A549 (cell line): Measurements from ENCODE around the gene ADIRF. TPM values are rescaled to one million over a fixed set of nuclear protein-coding genes. Genes with fewer than 3 reads are reported as not detected.
"Not testable (repeated sequence)": the region's sequence is repeated elsewhere in the genome, so short reads cannot be mapped to it uniquely, and the experiment has no call there.

Experiments used
- ATAC-seq, 2 experiments: fragments of 200-7000 bp in 1 of 2; fragments of >200 bp in 1 of 2; cut with Nextera tagmentation in 1 of 2; cut with Tn5 transposase in 1 of 2; 3 replicates each; pipeline versions ENCODE4 v1.8.0 to v1.9.1; 2018 to 2020; ENCODE audit warnings: mild to moderate bottlenecking in 1 of 2, moderate library complexity in 1 of 2
- CTCF ChIA-PET: fragments of 300-600 bp; sonication (Branson Sonifier 250); formaldehyde crosslinking; extraction: SDS; loops from one replicate; lab custom pipeline; 2021; ENCODE audit warnings: antibody characterized with exemption, inconsistent platforms; lab: Yijun Ruan, JAX
- POLR2A ChIA-PET: fragments of 350-600 bp; formaldehyde crosslinking; extraction: SDS; loops from one replicate; lab custom pipeline; 2021; ENCODE audit warnings: antibody characterized with exemption, inconsistent platforms; lab: Yijun Ruan, JAX
- DNase-seq, 2 experiments: peaks; one replicate each; pipeline versions ENCODE4 v3.0.0 to v3.0.0-alpha.2; 2011 to 2016; ENCODE audit warnings: low read depth in 1 of 2, low spot score in 1 of 2
- FAIRE-seq: peaks from 2 replicates; lab custom pipeline; 2011; peaks lifted over from hg19 to GRCh38; lab: Jason Lieb, UNC
- H3K27ac ChIP-seq, 2 experiments: fragments of >200 bp; sonication (Bioruptor Twin); formaldehyde crosslinking; 3 replicates each; pipeline ENCODE4 v1.5.1; 2016 to 2017
- H3K4me1 ChIP-seq: fragments of >200 bp; sonication (Bioruptor Twin); formaldehyde crosslinking; 3 replicates; pipeline ENCODE4 v1.6.1; 2016
- H3K4me2 ChIP-seq: fragments of >200 bp; sonication (Bioruptor Twin); formaldehyde crosslinking; 3 replicates; pipeline ENCODE4 v1.6.1; 2016
- H3K4me3 ChIP-seq: fragments of >200 bp; sonication (Bioruptor Twin); formaldehyde crosslinking; 3 replicates; pipeline ENCODE4 v1.5.1; 2016
- H3K9me3 ChIP-seq: fragments of >200 bp; sonication (Bioruptor Twin); formaldehyde crosslinking; 3 replicates; pipeline ENCODE4 v1.6.1; 2016
- CBX2 ChIP-seq: fragments of 200-600 bp; sonication (generic); IDR thresholded peaks from 2 replicates; pipeline ENCODE4 v1.6.1; 2016; ENCODE audit warnings: low read depth, mild to moderate bottlenecking, borderline replicate concordance
- CHD2 ChIP-seq: fragments of 150-350 bp; IDR thresholded peaks from 2 replicates; pipeline ENCODE4 v1.6.1; 2014; ENCODE audit warnings: low read length; ENCODE audit not compliant: partially characterized antibody
- EHF ChIP-seq: fragments of 250-450 bp; sonication (Bioruptor Pico); IDR thresholded peaks from 2 replicates; pipeline ENCODE4 v1.5.0; 2020; ENCODE audit warnings: mild to moderate bottlenecking
- FOSL2 ChIP-seq, 2 experiments: fragments of 450-650 bp in 1 of 2; fragments of >200 bp in 1 of 2; sonication (Bioruptor Twin) in 1 of 2; formaldehyde crosslinking; IDR thresholded peaks; 2 replicates each; pipeline versions ENCODE4 v1.5.0 to v1.6.1; 2016 to 2020; ENCODE audit warnings: mild to moderate bottlenecking in 1 of 2, moderate library complexity in 1 of 2
- JUNB ChIP-seq: fragments of >200 bp; sonication (Bioruptor Twin); formaldehyde crosslinking; IDR thresholded peaks from 2 replicates; pipeline ENCODE4 v1.6.1; 2016
- NPAS2 ChIP-seq: fragments of 250-450 bp; sonication (Bioruptor Pico); IDR thresholded peaks from 2 replicates; pipeline ENCODE4 v1.8.0; 2022; ENCODE audit warnings: mild to moderate bottlenecking, moderate library complexity, borderline replicate concordance
- RCOR1 ChIP-seq: fragments of 150-350 bp; IDR thresholded peaks from 2 replicates; pipeline ENCODE4 v1.6.1; 2014; ENCODE audit warnings: antibody characterized with exemption, low read length, low read depth
- RFX5 ChIP-seq: fragments of 450-650 bp; IDR thresholded peaks from 2 replicates; pipeline ENCODE4 v1.7.1; 2014; ENCODE audit warnings: antibody characterized with exemption, mild to moderate bottlenecking, moderate library complexity
- SMC3 ChIP-seq: fragments of >200 bp; sonication (Bioruptor Twin); formaldehyde crosslinking; IDR thresholded peaks from 3 replicates; pipeline ENCODE4 v1.6.1; 2018; ENCODE audit warnings: inconsistent platforms
- ZSCAN20 ChIP-seq: fragments of 250-450 bp; sonication (Bioruptor Pico); IDR thresholded peaks from 2 replicates; pipeline ENCODE4 v1.8.0; 2022; ENCODE audit warnings: mild to moderate bottlenecking, moderate library complexity
- WGBS: methylation state at CpG from one replicate; pipeline ENCODE4 v1.1.6; 2017; ENCODE audit errors: missing lambda C conversion rate; 5-methylcytosine and 5-hydroxymethylcytosine counted together
- polyA plus RNA-seq, 4 experiments: library from polyadenylated mRNA; depleted of rRNA in 3 of 4; stranded (reverse); fragments of >200 nt; fragmentation: RNase III in 1 of 4; extraction: RNeasy Plus Mini Kit Qiagen cat#74134 plus additional on column Dnase treatment in 1 of 4; gene quantifications; 2 replicates in 3 of 4; 3 replicates in 1 of 4; pipeline ENCODE4 v1.2.3, GENCODE V29; 2011 to 2017
- TF ChIP-seq, protein P1 (sequence below): fragments of 250-450 bp; sonication (Bioruptor Pico); IDR thresholded peaks from 2 replicates; pipeline ENCODE4 v1.5.0; 2020; ENCODE audit warnings: low read depth, mild to moderate bottlenecking, moderate library complexity
- TF ChIP-seq, protein P2 (sequence below): fragments of >200 bp; sonication (Bioruptor Twin); formaldehyde crosslinking; IDR thresholded peaks from 3 replicates; pipeline ENCODE4 v1.5.1; 2016

ADIRF gene
- polyA plus RNA-seq, 2 of the 4 experiments (the other 2 are of a cell fraction), result not detected

DNA sequence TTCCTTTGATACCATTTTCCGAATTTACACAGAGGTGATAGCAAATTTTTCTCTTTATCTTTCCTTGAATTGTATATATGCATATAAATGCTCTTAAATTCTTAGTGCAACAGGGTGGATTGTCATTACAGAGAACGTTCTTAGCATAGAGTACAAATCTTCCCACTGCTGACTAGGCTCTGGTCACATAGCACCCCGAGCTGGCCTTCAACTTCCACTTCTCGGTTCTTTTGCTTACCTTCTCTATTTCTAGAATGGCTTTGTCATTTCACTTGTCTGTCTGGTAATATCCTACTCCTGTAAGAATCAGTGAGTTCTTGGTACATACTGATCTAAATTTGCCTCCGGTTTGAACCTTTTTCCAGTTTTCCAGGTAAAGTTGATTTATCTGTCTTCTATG is 13.4 kb downstream of the ADIRF start (continued):
- TF ChIP-seq CBX2 (no peak), RCOR1 (no peak), CHD2 (no peak), EHF (CRISPR knock-in tag) (no peak), ZSCAN20 (CRISPR knock-in tag) (no peak), SMC3 (no peak)
- TF ChIP-seq, protein P1, sequence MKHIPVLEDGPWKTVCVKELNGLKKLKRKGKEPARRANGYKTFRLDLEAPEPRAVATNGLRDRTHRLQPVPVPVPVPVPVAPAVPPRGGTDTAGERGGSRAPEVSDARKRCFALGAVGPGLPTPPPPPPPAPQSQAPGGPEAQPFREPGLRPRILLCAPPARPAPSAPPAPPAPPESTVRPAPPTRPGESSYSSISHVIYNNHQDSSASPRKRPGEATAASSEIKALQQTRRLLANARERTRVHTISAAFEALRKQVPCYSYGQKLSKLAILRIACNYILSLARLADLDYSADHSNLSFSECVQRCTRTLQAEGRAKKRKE (CRISPR knock-in tag), result no peak

- peaks cover 10% of the 10 kb centered on the region for H3K4me1 ChIP-seq
- H3K27ac ChIP-seq, ATAC-seq, CTCF ChIA-PET, DNase-seq, H3K4me3 ChIP-seq, H3K4me2 ChIP-seq, H3K9me3 ChIP-seq, FAIRE-seq, POLR2A ChIA-PET: not testable (repeated sequence)
- WGBS, result 92% methylated on average over 4 of the region's 4 CpGs
Observed at GRCh38 chr10:86984498-86984897, 16.2 kb downstream of the ADIRF start.

GRCh38 chr10:86988520-86988919 is 20.2 kb downstream of the ADIRF start:
- no peaks in the 10 kb centered on the region for H3K9me3 ChIP-seq
- H3K4me1 ChIP-seq, result 0 out of 3 replicates have a peak, but pooled peaks cover 8% of the 10 kb centered on the region
- no peak overlapping the region for H3K4me2 ChIP-seq
- DNase-seq, result no peak
- CTCF ChIA-PET, result interaction anchor here (0.8 kb wide), 1 partner anchor 14 kb away, joined by 3 read pairs; no protein-coding TSS in a partner anchor
- POLR2A ChIA-PET, result interaction anchor here (0.8 kb wide), 1 partner anchor 18 kb away, joined by 4 read pairs; no protein-coding TSS in a partner anchor
- no peak overlapping the region for H3K4me3 ChIP-seq
- no peak for FAIRE-seq
- TF ChIP-seq JUNB, result no peak
- H3K27ac ChIP-seq, result no peak overlapping the region
- no peak for ATAC-seq
- 16% methylated on average over 1 of the region's 1 CpG for WGBS

- H3K27ac ChIP-seq, CTCF ChIA-PET, FAIRE-seq, ATAC-seq, H3K9me3 ChIP-seq, H3K4me2 ChIP-seq, H3K4me1 ChIP-seq, DNase-seq, POLR2A ChIA-PET, H3K4me3 ChIP-seq: not testable (repeated sequence)
- WGBS, result 38% methylated on average over 12 of the region's 12 CpGs
Observed at GRCh38 chr10:86991362-86991761, 23.1 kb downstream of the ADIRF start.

GRCh38 chr10:86992456-86992855 is 24.2 kb downstream of the ADIRF start:
- TF ChIP-seq NPAS2 (CRISPR knock-in tag) (no peak), CHD2 (no peak), RFX5 (no peak), FOSL2 (IDR thresholded peaks at IDR 0.05) (no peak), FOSL2 (CRISPR knock-in tag; IDR thresholded peaks at IDR 0.05) (no peak)
- TF ChIP-seq, protein P2, sequence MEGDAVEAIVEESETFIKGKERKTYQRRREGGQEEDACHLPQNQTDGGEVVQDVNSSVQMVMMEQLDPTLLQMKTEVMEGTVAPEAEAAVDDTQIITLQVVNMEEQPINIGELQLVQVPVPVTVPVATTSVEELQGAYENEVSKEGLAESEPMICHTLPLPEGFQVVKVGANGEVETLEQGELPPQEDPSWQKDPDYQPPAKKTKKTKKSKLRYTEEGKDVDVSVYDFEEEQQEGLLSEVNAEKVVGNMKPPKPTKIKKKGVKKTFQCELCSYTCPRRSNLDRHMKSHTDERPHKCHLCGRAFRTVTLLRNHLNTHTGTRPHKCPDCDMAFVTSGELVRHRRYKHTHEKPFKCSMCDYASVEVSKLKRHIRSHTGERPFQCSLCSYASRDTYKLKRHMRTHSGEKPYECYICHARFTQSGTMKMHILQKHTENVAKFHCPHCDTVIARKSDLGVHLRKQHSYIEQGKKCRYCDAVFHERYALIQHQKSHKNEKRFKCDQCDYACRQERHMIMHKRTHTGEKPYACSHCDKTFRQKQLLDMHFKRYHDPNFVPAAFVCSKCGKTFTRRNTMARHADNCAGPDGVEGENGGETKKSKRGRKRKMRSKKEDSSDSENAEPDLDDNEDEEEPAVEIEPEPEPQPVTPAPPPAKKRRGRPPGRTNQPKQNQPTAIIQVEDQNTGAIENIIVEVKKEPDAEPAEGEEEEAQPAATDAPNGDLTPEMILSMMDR, result no peak
- DNase-seq (no peak), ATAC-seq (no peak), FAIRE-seq (no peak)
- no peak overlapping the region for H3K4me3 ChIP-seq
- H3K4me1 ChIP-seq, result 0 out of 3 replicates have a peak, but pooled peaks cover 8% of the 10 kb centered on the region
- ChIA-PET CTCF (no interaction called here), POLR2A (no interaction called here)
- H3K9me3 ChIP-seq, result no peaks in the 10 kb centered on the region
- H3K27ac ChIP-seq, result no peak overlapping the region
- no peak overlapping the region for H3K4me2 ChIP-seq
